T-helper 9 cell (primary cell): ENCODE data around the gene DNAH5.
"Not testable (repeated sequence)": the region's sequence is repeated elsewhere in the genome, so short reads cannot be mapped to it uniquely, and the experiment has no call there.

Experiments
- DNase-seq: peaks from one replicate; pipeline ENCODE4 v3.0.0-alpha.2; 2020

The DNAH5 gene

GRCh38 chr5:13833440-13833839 is 111.0 kb downstream of the DNAH5 start:
- DNase-seq: no peak

GRCh38 chr5:13831351-13831750 is 113.1 kb downstream of the DNAH5 start:
- DNase-seq: no peak

- DNase-seq: no peak
Measured at GRCh38 chr5:13830536-13830935, 114.0 kb downstream of the DNAH5 start.

GRCh38 chr5:13821366-13821765 is 123.1 kb downstream of the DNAH5 start:
- no peak for DNase-seq

- DNase-seq: no peak
Measured at GRCh38 chr5:13816126-13816525, 128.4 kb downstream of the DNAH5 start.

GRCh38 chr5:13814301-13814700 is 130.2 kb downstream of the DNAH5 start:
- no peak for DNase-seq

DNA sequence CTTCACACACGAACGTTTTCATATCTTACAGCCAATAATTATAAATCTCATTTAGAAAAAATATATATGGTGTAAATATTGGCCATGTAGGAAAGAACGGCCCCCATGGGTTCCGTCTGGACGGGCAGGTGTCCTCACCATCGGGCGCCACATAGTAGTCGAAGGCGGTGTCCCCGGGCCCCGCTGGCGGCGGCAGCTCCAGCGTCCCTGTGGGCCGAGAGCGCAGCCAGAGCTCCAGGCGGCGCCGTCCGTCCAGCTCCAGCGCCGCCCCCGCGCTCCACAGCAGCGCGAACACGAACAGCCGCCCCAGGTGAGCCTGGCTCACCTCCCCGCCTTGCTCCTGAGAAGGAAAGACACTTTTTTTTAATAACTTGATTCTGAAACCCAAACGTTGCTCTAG is 134.6 kb downstream of the DNAH5 start:
- no peak for DNase-seq

GRCh38 chr5:13804336-13804735 is 140.2 kb downstream of the DNAH5 start:
- DNase-seq: no peak

GRCh38 chr5:13798569-13798968 is 145.9 kb downstream of the DNAH5 start:
- DNase-seq: not testable (repeated sequence)

GRCh38 chr5:13785781-13786415 is 158.6 kb downstream of the DNAH5 start:
- no peak for DNase-seq

DNA sequence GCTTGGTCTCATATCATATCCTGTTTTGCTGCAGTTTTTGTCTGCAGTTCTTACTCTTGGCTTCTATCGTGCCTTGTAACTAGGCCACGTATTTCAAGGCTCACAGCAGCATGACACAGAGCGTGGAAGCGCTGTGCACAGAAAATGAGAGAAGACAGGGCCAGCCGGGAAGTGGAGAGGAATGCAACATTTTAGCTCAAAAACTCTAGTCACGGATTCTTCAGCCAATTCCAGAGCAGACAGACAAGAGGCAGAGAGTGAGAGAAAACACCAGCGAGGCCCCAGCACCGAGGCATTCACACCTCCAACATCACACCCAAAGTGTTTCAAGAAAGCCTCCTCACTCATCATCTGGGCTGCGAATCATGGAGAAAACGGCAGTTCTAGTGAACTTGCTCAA is 160.8 kb downstream of the DNAH5 start:
- DNase-seq: no peak

GRCh38 chr5:13780081-13780480 is 164.4 kb downstream of the DNAH5 start:
- no peak for DNase-seq

- DNase-seq: no peak
Measured at GRCh38 chr5:13773649-13774048, 170.8 kb downstream of the DNAH5 start.

DNA sequence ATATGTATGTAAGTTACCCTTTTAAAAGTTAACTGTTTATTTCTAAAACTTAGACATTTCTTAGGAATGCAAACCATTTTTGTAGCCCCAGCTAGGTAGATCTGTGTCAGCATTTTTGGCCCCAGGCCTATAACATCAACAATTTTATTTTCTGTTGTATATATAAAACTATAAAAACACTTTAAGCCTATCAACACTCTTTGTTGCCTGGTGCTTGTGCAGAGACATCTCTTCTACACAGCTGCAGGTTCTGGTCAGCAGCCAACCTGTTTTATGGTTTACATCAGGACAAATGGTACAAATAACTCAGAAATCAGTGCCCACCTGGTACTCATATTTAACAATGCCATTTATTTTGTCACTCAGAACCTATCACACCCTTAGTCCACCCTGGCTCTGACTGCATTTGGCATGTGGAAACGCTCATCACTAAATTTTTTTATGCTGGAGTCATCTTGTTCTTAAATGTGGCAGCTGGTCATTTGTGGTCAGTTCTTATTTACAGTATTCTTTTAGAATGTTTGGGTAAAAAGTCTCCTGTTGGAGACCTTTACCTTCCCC is 173.4 kb downstream of the DNAH5 start:
- no peak for DNase-seq

GRCh38 chr5:13766236-13766635 is 178.3 kb downstream of the DNAH5 start:
- DNase-seq: no peak

DNA sequence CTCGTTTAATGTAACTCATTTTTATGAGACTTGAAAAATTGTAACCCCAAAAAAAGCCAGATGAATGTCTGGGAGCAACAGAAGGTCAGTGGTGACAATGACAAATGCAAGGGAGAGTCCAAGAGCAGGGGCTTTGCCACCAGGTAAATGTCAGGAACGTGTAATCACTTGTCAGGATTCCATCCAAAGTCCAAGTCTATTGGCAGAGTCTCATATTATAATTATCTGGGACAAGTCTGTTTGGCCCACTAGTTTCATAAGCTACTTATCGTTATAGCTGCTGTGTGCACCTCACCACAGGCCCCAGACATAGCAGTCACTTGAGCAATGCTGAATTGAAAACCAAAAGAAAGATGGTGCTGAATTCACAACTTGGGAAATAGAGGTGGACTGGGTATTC is 180.8 kb downstream of the DNAH5 start:
- no peak for DNase-seq

GRCh38 chr5:13749766-13750165 is 194.7 kb downstream of the DNAH5 start:
- no peak for DNase-seq

DNA sequence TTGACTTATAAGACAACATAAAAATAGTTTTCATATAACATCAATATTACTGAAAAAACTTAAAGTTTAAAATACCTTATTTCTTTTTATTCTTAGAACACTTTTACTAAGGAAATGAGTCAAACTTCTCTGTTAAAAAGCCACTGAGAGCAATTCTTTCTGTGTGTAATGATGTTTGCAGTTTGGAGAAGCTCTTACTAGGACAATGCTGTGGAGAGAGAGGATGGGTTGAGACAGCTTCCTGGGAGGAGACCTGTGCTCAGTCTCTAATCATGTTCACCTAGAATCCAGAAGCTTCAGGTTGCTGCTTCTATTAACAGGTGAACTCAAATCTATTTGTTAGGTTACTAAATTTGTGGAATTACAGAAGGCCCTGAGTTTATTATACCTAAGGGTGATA is 198.5 kb downstream of the DNAH5 start:
- no peak for DNase-seq

GRCh38 chr5:13745508-13745907 is 199.0 kb downstream of the DNAH5 start:
- DNase-seq: no peak

DNA sequence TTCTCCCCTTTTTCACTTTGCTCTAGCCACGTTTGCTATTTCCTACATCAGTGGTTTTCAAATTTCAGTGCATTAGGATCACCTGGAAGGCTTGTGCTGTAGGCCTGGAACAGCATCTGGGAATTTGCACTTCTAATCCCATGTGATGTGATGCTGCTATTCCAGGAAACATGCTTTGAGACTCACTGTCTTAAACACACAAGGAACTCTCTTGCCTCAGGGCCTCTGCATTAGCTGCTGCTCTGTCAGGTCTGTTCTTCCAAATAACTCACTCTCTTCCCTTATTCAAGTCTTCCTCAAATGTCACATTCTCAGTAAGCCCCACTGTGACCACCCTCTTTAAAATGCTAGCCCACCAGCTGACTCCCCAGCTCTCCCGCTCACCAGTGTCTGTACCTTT is 204.0 kb downstream of the DNAH5 start:
- DNase-seq: no peak

DNA sequence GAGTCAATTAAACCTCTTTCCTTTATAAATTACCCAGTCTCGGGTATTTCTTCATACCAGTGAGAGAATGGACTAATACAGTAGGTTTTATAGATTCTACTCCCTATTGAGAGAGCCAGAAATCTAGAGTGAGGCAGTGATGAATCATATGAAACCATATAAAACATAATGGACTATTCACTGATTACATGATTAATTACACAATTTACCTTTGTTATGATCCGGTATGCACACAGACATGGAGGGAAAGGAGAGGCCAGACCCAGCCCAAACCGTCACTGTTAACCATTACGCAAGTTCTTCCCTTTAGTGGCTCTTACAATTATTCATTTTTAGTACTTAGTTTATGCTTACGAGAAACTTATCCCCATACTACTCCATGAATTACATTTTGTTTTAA is 205.0 kb downstream of the DNAH5 start:
- DNase-seq: no peak

GRCh38 chr5:13735691-13736090 is 208.8 kb downstream of the DNAH5 start:
- DNase-seq: no peak

GRCh38 chr5:13731121-13731628 is 213.3 kb downstream of the DNAH5 start:
- no peak for DNase-seq

GRCh38 chr5:13708906-13709305 is 235.6 kb downstream of the DNAH5 start:
- DNase-seq: no peak

- no peak for DNase-seq
Measured at GRCh38 chr5:13708432-13708831, 236.1 kb downstream of the DNAH5 start.
